C4-2B (cell line): ENCODE results near the gene NCKAP5.

Experiments
- ZFX ChIP-seq: fragments of 450-650 bp; IDR thresholded peaks from 2 replicates; pipeline ENCODE4 v1.6.1; 2017
- TF ChIP-seq, protein P1 (sequence below): fragments of 450-650 bp; conservative IDR thresholded peaks from 2 replicates; pipeline ENCODE4 v1.5.1; 2017; ENCODE audit warnings: mild to moderate bottlenecking

DNA sequence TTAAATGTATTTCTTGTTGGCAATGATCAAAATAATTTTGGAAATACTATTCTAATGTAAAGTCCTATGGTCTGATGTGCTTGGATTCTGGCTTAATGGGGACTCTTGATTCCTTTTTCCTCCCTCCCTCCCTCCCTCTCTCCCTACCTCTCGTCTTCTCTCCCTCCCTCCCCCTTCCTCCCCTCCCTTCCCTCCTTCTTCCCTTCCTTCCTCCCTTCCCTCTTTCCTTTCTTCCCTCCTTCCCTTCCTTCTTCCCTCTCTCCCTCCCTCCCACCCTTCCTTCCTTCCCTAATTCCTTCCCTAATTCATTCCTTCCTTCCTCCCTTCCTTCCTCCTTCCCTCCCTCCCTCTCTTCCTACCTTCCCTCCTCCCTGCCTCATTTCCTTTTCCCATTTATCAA lies 19.9 kb upstream of the NCKAP5 start:
- TF ChIP-seq ZFX: no peak
- TF ChIP-seq, protein P1, sequence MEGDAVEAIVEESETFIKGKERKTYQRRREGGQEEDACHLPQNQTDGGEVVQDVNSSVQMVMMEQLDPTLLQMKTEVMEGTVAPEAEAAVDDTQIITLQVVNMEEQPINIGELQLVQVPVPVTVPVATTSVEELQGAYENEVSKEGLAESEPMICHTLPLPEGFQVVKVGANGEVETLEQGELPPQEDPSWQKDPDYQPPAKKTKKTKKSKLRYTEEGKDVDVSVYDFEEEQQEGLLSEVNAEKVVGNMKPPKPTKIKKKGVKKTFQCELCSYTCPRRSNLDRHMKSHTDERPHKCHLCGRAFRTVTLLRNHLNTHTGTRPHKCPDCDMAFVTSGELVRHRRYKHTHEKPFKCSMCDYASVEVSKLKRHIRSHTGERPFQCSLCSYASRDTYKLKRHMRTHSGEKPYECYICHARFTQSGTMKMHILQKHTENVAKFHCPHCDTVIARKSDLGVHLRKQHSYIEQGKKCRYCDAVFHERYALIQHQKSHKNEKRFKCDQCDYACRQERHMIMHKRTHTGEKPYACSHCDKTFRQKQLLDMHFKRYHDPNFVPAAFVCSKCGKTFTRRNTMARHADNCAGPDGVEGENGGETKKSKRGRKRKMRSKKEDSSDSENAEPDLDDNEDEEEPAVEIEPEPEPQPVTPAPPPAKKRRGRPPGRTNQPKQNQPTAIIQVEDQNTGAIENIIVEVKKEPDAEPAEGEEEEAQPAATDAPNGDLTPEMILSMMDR: no peak
